OCI-LY1 (cell line): Measurements from ENCODE around the gene GSK3B.

ENCODE experiments used
- H2AFZ ChIP-seq: fragments of 200-600 bp; sonication (generic), shearing (Covaris generic); 2 replicates; pipeline ENCODE4 v1.6.0; 2014; ENCODE audit warnings: antibody characterized with exemption, mild to moderate bottlenecking, low read length
- H3F3A ChIP-seq: fragments of 200-600 bp; sonication (generic), shearing (Covaris generic); 2 replicates; pipeline ENCODE4 v1.6.0; 2014; ENCODE audit warnings: mild to moderate bottlenecking, antibody characterized with exemption, low read length, moderate library complexity; ENCODE audit not compliant: insufficient read depth
- H3K27ac ChIP-seq: fragments of 200-600 bp; sonication (generic); 2 replicates; pipeline ENCODE4 v1.5.1; 2014; ENCODE audit warnings: low read length, mixed run types, mild to moderate bottlenecking, low read depth; ENCODE audit not compliant: poor library complexity, severe bottlenecking
- H3K27me3 ChIP-seq: fragments of 200-600 bp; sonication (generic); 2 replicates; pipeline ENCODE4 v1.6.0; 2014; ENCODE audit warnings: antibody characterized with exemption, mild to moderate bottlenecking, low read length, moderate library complexity; ENCODE audit not compliant: insufficient read depth
- H3K36me3 ChIP-seq: fragments of 200-600 bp; sonication (generic); 2 replicates; pipeline ENCODE4 v1.6.1; 2014; ENCODE audit warnings: mild to moderate bottlenecking, antibody characterized with exemption, low read length, moderate library complexity, mixed read lengths; ENCODE audit not compliant: insufficient read depth
- H3K4me1 ChIP-seq: fragments of 200-600 bp; sonication (generic); 2 replicates; pipeline ENCODE4 v1.5.1; 2014; ENCODE audit warnings: mild to moderate bottlenecking, low read length, moderate library complexity; ENCODE audit not compliant: insufficient read depth, severe bottlenecking
- H3K4me2 ChIP-seq: fragments of 200-600 bp; sonication (generic), shearing (Covaris generic); 2 replicates; pipeline ENCODE4 v1.6.1; 2014; ENCODE audit warnings: low read length
- H3K4me3 ChIP-seq: fragments of 200-600 bp; sonication (generic); 2 replicates; pipeline ENCODE4 v1.5.1; 2014; ENCODE audit warnings: low read length, low read depth, mild to moderate bottlenecking, mixed read lengths; ENCODE audit not compliant: poor library complexity, severe bottlenecking
- H3K79me2 ChIP-seq: fragments of 200-600 bp; shearing (Covaris generic); 2 replicates; pipeline ENCODE4 v1.6.1; 2016; ENCODE audit warnings: mixed run types, low read length, mixed read lengths; ENCODE audit not compliant: insufficient read depth
- H3K9ac ChIP-seq: fragments of 200-600 bp; sonication (generic), shearing (Covaris generic); 2 replicates; pipeline ENCODE4 v1.6.1; 2014; ENCODE audit warnings: mild to moderate bottlenecking, low read length, mixed read lengths
- H3K9me2 ChIP-seq: fragments of 200-600 bp; sonication (generic), shearing (Covaris generic); 2 replicates; pipeline ENCODE4 v1.6.1; 2014; ENCODE audit warnings: low read depth, mild to moderate bottlenecking, low read length, mixed read lengths
- H3K9me3 ChIP-seq: fragments of 200-600 bp; shearing (Covaris generic); 2 replicates; pipeline ENCODE4 v1.6.1; 2014; ENCODE audit warnings: low read length, mixed read lengths
- H4K20me1 ChIP-seq: fragments of 200-600 bp; sonication (generic), shearing (Covaris generic); 2 replicates; pipeline ENCODE4 v1.6.0; 2016; ENCODE audit warnings: mild to moderate bottlenecking, low read length; ENCODE audit not compliant: insufficient read depth
- EZH2 ChIP-seq: fragments of 200-600 bp; sonication (generic), shearing (Covaris generic); IDR thresholded peaks from 2 replicates; pipeline ENCODE4 v1.8.0; 2017; ENCODE audit warnings: borderline replicate concordance, mixed run types, mild to moderate bottlenecking, antibody characterized with exemption, low read length, moderate library complexity, mixed read lengths
- TF ChIP-seq, protein P1 (sequence below): fragments of 200-600 bp; sonication (generic), shearing (Covaris generic); IDR thresholded peaks from 2 replicates; pipeline ENCODE4 v1.5.1; 2017; ENCODE audit warnings: mild to moderate bottlenecking, antibody characterized with exemption, low read length, moderate library complexity, mixed read lengths

The GSK3B gene

DNA sequence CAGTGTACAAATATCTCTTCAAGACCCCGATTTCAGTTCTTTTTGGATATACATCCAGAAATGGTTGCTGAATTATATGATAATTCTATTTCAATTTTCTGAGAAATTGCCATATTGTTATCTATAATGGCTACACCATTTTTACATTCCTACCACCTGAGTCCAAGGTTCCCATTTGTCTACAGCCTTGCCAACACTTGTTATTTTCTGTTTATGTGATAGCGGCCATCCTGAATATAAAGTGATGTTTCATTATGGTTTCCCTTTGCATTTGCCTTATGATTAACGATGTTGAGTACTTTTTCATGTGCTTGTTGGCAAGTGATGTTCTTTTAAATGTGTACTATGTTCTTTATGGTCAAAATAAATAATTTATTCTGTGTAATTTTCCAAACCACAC is 303.9 kb downstream of the GSK3B start:
- H3K9me3 ChIP-seq = no peaks in the 10 kb centered on the region
- no peak overlapping the region for H3K9ac ChIP-seq
- no peaks in the 10 kb centered on the region for H4K20me1 ChIP-seq
- no peak overlapping the region for H3K27ac ChIP-seq
- no peak for TF ChIP-seq EZH2
- TF ChIP-seq, protein P1, sequence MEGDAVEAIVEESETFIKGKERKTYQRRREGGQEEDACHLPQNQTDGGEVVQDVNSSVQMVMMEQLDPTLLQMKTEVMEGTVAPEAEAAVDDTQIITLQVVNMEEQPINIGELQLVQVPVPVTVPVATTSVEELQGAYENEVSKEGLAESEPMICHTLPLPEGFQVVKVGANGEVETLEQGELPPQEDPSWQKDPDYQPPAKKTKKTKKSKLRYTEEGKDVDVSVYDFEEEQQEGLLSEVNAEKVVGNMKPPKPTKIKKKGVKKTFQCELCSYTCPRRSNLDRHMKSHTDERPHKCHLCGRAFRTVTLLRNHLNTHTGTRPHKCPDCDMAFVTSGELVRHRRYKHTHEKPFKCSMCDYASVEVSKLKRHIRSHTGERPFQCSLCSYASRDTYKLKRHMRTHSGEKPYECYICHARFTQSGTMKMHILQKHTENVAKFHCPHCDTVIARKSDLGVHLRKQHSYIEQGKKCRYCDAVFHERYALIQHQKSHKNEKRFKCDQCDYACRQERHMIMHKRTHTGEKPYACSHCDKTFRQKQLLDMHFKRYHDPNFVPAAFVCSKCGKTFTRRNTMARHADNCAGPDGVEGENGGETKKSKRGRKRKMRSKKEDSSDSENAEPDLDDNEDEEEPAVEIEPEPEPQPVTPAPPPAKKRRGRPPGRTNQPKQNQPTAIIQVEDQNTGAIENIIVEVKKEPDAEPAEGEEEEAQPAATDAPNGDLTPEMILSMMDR = no peak
- H3F3A ChIP-seq = no peaks in the 10 kb centered on the region
- no peak overlapping the region for H2AFZ ChIP-seq
- no peak overlapping the region for H3K4me2 ChIP-seq
- H3K36me3 ChIP-seq = no peaks in the 10 kb centered on the region
- H3K4me1 ChIP-seq = no peaks in the 10 kb centered on the region
- no peak overlapping the region for H3K4me3 ChIP-seq
- H3K9me2 ChIP-seq = no peaks in the 10 kb centered on the region
- no peaks in the 10 kb centered on the region for H3K79me2 ChIP-seq
- no peaks in the 10 kb centered on the region for H3K27me3 ChIP-seq

DNA sequence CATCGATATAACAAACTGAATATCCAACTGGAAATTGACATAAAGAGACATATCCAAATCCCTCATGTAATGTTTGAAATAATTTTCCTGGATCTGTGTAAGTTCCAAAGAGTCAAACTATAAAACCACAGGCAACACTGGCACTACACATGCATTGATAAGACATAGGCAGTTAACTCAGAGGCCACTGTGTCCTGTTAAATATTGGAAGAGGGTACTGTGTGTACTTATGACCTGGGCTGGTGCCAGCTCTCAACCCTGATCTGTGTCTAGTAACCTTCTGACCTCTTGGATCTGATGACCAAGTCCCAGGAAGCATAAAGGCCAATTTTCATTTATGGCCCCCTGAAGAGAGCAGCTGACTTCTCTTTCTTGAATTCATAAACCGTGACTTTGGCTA is 307.8 kb downstream of the GSK3B start:
- no peaks in the 10 kb centered on the region for H3K9me3 ChIP-seq
- H3K27ac ChIP-seq = no peak overlapping the region
- no peaks in the 10 kb centered on the region for H3K4me1 ChIP-seq
- no peaks in the 10 kb centered on the region for H3K27me3 ChIP-seq
- no peaks in the 10 kb centered on the region for H3K79me2 ChIP-seq
- H3K9ac ChIP-seq = no peak overlapping the region
- no peak for TF ChIP-seq EZH2
- TF ChIP-seq, protein P1 = no peak
- H4K20me1 ChIP-seq = no peaks in the 10 kb centered on the region
- H3F3A ChIP-seq = no peaks in the 10 kb centered on the region
- H3K36me3 ChIP-seq = no peaks in the 10 kb centered on the region
- no peak overlapping the region for H2AFZ ChIP-seq
- H3K4me3 ChIP-seq = no peak overlapping the region
- H3K9me2 ChIP-seq = no peaks in the 10 kb centered on the region
- H3K4me2 ChIP-seq = no peak overlapping the region

DNA sequence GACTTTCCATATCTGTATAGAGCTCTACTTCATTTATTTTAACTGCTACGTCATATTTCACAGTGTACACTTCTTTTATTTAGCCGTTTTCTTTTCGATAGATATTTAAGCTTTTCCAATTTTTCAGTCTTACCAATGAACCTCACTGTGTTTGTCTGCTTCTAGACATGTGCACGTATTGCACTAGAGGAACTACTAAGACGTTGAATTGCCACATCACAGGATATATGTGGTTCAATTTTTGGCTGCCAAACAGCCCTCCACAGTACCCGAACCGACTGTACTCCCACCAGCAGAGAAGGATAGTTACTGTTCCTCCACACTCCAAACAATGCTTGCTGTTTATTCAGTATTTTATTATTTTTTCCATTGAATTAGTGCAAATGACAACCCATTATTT is 310.4 kb downstream of the GSK3B start:
- no peak overlapping the region for H3K4me2 ChIP-seq
- no peaks in the 10 kb centered on the region for H3K4me1 ChIP-seq
- H3K36me3 ChIP-seq = no peaks in the 10 kb centered on the region
- no peak overlapping the region for H3K9ac ChIP-seq
- no peaks in the 10 kb centered on the region for H3F3A ChIP-seq
- H3K9me3 ChIP-seq = no peaks in the 10 kb centered on the region
- H3K27ac ChIP-seq = no peak overlapping the region
- H3K79me2 ChIP-seq = no peaks in the 10 kb centered on the region
- H4K20me1 ChIP-seq = no peaks in the 10 kb centered on the region
- no peak overlapping the region for H2AFZ ChIP-seq
- no peak overlapping the region for H3K4me3 ChIP-seq
- no peaks in the 10 kb centered on the region for H3K27me3 ChIP-seq
- TF ChIP-seq, protein P1 = no peak
- TF ChIP-seq EZH2 = no peak
- no peaks in the 10 kb centered on the region for H3K9me2 ChIP-seq
